GM12878 (cell line): Measurements from ENCODE around the gene TXNDC16. TPM values are rescaled to one million over a fixed set of nuclear protein-coding genes. Genes with fewer than 3 reads are reported as not detected.
A peak's percentile ranks its signal among the peaks of the same experiment; 100 is the strongest.

Source experiments
- CBX5 ChIP-seq: sonication (generic); IDR thresholded peaks from 2 replicates; pipeline ENCODE4 v1.6.1; 2016; ENCODE audit warnings: low read depth, moderate library complexity, mild to moderate bottlenecking, inconsistent platforms
- CREB1 ChIP-seq: IDR thresholded peaks from 2 replicates; pipeline ENCODE4 v1.6.1; 2012; ENCODE audit warnings: low read depth, mild to moderate bottlenecking, inconsistent platforms
- ETV6 ChIP-seq, 2 experiments: fragments of 450-650 bp in 1 of 2; IDR thresholded peaks in 1 of 2; conservative IDR thresholded peaks in 1 of 2; 2 replicates each; pipeline ENCODE4 v1.6.1; 2014; ENCODE audit warnings: antibody characterized with exemption in 1 of 2, borderline replicate concordance in 1 of 2, low read depth in 1 of 2, mild to moderate bottlenecking in 1 of 2, moderate library complexity in 1 of 2
- FOS ChIP-seq: IDR thresholded peaks from 3 replicates; pipeline ENCODE4 v1.6.1; 2011; ENCODE audit warnings: borderline replicate concordance; ENCODE audit not compliant: insufficient read length; ENCODE audit errors: extremely low read depth
- GATAD2B ChIP-seq: fragments of 450-650 bp; conservative IDR thresholded peaks from 2 replicates; pipeline ENCODE4 v1.6.1; 2017; ENCODE audit warnings: low read depth, mild to moderate bottlenecking, moderate library complexity
- NFIC ChIP-seq: IDR thresholded peaks from 2 replicates; pipeline ENCODE4 v1.6.1; 2012; ENCODE audit warnings: low read depth, mild to moderate bottlenecking, inconsistent platforms, low read length, moderate library complexity
- NFXL1 ChIP-seq: fragments of 450-650 bp; IDR thresholded peaks from 2 replicates; pipeline ENCODE4 v1.6.1; 2017; ENCODE audit warnings: antibody characterized with exemption, mild to moderate bottlenecking, borderline replicate concordance
- NR2C1 ChIP-seq: fragments of 450-650 bp; IDR thresholded peaks from 2 replicates; pipeline ENCODE4 v1.6.1; 2017; ENCODE audit warnings: antibody characterized with exemption, mild to moderate bottlenecking, moderate library complexity
- PML ChIP-seq: IDR thresholded peaks from 2 replicates; pipeline ENCODE4 v1.6.1; 2012; ENCODE audit warnings: low read length, inconsistent platforms
- RAD51 ChIP-seq: fragments of 450-650 bp; IDR thresholded peaks from 2 replicates; pipeline ENCODE4 v1.6.1; 2016; ENCODE audit warnings: moderate library complexity, mild to moderate bottlenecking, inconsistent platforms
- SMAD5 ChIP-seq: IDR thresholded peaks from 2 replicates; pipeline ENCODE4 v1.6.1; 2016; ENCODE audit warnings: antibody characterized with exemption, low read depth
- SP1 ChIP-seq: IDR thresholded peaks from one replicate; pipeline ENCODE4 v1.6.1; 2011; ENCODE audit warnings: low read depth, low read length
- SUZ12 ChIP-seq: fragments of 200-600 bp; sonication (generic); IDR thresholded peaks from one replicate; pipeline ENCODE4 v1.6.1; 2018; ENCODE audit warnings: antibody characterized with exemption, mild to moderate bottlenecking; ENCODE audit not compliant: unreplicated experiment
- TBL1XR1 ChIP-seq: IDR thresholded peaks from 2 replicates; pipeline ENCODE4 v1.6.1; 2012; ENCODE audit warnings: low read depth, low read length, improper control_type of control experiment
- YY1 ChIP-seq: IDR thresholded peaks from 2 replicates; pipeline ENCODE4 v1.6.1; 2011; ENCODE audit warnings: low read depth, mild to moderate bottlenecking, low read length
- ZNF217 ChIP-seq: fragments of 450-650 bp; IDR thresholded peaks from 2 replicates; pipeline ENCODE4 v1.6.1; 2017; ENCODE audit warnings: antibody characterized with exemption, mild to moderate bottlenecking
- polyA plus RNA-seq, 11 experiments: library from polyadenylated mRNA; depleted of rRNA in 4 of 11; unstranded in 6 of 11; stranded (reverse) in 5 of 11; fragments of >200 nt; fragmentation: Nextera tagmentation in 4 of 11; fragmentation: Illumina TruSeq in 1 of 11; extraction: Ambion mirVana in 4 of 11; extraction: Trizol in 1 of 11; gene quantifications; 1 replicate in 1 of 11; 2 replicates in 10 of 11; pipeline versions ENCODE4 v1.2.1 to v1.2.3, GENCODE V29; 2011 to 2016; ENCODE audit warnings: inconsistent platforms in 2 of 11, missing spikeins in 2 of 11, low read depth in 1 of 11
- total RNA-seq, 4 experiments: library from RNA; depleted of rRNA in 3 of 4; stranded (reverse); fragments of >200 nt in 3 of 4; fragmentation: Illumina TruSeq in 1 of 4; extraction: Trizol in 1 of 4; gene quantifications; 2 replicates each; pipeline versions ENCODE4 v1.2.1 to v1.2.3, GENCODE V29; 2013 to 2021
- TF ChIP-seq, protein P1 (sequence below): fragments of 450-650 bp; formaldehyde crosslinking; IDR thresholded peaks from 2 replicates; pipeline ENCODE4 v1.5.0; 2022; ENCODE audit warnings: mild to moderate bottlenecking, missing genetic modification characterization
- TF ChIP-seq, protein P2 (sequence below): IDR thresholded peaks from 2 replicates; pipeline ENCODE4 v1.6.1; 2011; ENCODE audit warnings: mild to moderate bottlenecking, low read depth, low read length, moderate library complexity; ENCODE audit not compliant: insufficient replicate concordance
- TF ChIP-seq, protein P3 (sequence below): fragments of 450-650 bp; formaldehyde crosslinking; IDR thresholded peaks from 2 replicates; pipeline ENCODE4 v1.4.0; 2020; ENCODE audit warnings: mild to moderate bottlenecking, moderate library complexity
- TF ChIP-seq, protein P4 (sequence below): IDR thresholded peaks from 2 replicates; pipeline ENCODE4 v1.6.1; 2012; ENCODE audit warnings: low read length, inconsistent platforms

Gene TXNDC16
- total and polyA plus RNA-seq, 10 of the 15 experiments (the other 5 are each of a cell fraction or from before 2014, with no cell fraction given): 1.2 to 7.9 (median 5.5) TPM

DNA sequence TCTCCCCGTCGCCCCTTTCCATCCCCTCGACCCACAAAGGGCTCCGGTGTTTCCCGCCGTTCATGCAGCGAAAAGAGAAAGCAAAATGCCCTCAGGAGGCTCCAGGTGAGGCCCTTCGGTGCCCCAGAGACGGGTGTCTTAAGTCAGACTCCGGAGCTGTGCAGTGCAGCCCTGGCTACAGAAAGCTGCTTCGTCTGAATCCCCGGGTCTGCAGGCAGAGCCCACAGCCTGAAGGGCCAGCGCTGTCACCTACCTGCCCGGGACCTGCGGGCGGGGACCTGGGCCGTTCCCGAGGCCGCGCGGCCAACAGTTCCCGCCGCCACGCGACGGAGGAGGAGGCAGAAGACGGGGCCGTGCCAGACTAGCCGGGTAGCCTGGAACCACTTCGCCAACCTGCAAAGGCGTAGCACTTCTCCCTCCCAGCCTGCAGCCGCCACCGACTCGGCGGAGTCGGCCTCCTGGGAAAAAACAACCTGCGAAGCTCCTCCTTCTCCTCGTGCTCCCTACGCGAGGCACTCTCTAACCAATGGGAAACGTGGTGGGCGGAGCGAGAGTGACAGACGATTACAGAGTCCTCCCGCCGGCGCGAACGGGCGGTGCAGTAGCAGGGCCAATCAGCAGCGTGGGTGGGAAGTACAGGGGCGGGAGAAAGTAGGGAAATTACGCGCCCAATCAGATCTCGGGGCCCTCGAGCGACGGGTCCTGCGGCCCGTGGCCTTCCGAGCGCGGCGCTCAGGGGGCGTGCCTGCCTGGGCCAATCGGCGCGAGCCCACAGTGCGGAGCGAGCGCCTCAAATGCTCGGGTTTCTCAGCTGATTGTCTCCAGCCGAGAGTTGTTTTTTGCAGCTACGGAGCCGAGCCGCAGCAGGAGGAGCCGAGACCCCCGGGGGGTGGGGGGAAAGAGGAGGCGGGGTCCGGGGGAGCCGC lies at the start of gene TXNDC16, which contains the start of gene GPR137C (continued):
- TF ChIP-seq, protein P1, sequence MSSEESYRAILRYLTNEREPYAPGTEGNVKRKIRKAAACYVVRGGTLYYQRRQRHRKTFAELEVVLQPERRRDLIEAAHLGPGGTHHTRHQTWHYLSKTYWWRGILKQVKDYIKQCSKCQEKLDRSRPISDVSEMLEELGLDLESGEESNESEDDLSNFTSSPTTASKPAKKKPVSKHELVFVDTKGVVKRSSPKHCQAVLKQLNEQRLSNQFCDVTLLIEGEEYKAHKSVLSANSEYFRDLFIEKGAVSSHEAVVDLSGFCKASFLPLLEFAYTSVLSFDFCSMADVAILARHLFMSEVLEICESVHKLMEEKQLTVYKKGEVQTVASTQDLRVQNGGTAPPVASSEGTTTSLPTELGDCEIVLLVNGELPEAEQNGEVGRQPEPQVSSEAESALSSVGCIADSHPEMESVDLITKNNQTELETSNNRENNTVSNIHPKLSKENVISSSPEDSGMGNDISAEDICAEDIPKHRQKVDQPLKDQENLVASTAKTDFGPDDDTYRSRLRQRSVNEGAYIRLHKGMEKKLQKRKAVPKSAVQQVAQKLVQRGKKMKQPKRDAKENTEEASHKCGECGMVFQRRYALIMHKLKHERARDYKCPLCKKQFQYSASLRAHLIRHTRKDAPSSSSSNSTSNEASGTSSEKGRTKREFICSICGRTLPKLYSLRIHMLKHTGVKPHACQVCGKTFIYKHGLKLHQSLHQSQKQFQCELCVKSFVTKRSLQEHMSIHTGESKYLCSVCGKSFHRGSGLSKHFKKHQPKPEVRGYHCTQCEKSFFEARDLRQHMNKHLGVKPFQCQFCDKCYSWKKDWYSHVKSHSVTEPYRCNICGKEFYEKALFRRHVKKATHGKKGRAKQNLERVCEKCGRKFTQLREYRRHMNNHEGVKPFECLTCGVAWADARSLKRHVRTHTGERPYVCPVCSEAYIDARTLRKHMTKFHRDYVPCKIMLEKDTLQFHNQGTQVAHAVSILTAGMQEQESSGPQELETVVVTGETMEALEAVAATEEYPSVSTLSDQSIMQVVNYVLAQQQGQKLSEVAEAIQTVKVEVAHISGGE (CRISPR knock-in tag): no peak
- TF ChIP-seq, protein P2, sequence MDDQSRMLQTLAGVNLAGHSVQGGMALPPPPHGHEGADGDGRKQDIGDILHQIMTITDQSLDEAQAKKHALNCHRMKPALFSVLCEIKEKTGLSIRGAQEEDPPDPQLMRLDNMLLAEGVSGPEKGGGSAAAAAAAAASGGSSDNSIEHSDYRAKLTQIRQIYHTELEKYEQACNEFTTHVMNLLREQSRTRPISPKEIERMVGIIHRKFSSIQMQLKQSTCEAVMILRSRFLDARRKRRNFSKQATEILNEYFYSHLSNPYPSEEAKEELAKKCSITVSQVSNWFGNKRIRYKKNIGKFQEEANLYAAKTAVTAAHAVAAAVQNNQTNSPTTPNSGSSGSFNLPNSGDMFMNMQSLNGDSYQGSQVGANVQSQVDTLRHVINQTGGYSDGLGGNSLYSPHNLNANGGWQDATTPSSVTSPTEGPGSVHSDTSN: peak; percentile 97
- TF ChIP-seq CREB1 (peak; percentile 92), YY1 (no peak), GATAD2B (no peak; the same call in 1 of the 2 replicates), SMAD5 (no peak), NFXL1 (no peak), ETV6 (conservative IDR thresholded peaks at IDR 0.05 in 1 of 2, IDR thresholded peaks at IDR 0.05 in 1 of 2; ENCODE audit: borderline replicate concordance in 1 of 2, low read depth in 1 of 2) (no peak), ZNF217 (no peak), NFIC (no peak), FOS (peak; percentile 81), SP1 (peak; percentile 99), SUZ12 (no peak), RAD51 (peak; percentile 50; the same call in 1 of the 2 replicates), NR2C1 (no peak), TBL1XR1 (no peak), CBX5 (0 out of 2 replicates have a peak, but pooled peaks have one; percentile 39), PML (no peak)
- TF ChIP-seq, protein P3, sequence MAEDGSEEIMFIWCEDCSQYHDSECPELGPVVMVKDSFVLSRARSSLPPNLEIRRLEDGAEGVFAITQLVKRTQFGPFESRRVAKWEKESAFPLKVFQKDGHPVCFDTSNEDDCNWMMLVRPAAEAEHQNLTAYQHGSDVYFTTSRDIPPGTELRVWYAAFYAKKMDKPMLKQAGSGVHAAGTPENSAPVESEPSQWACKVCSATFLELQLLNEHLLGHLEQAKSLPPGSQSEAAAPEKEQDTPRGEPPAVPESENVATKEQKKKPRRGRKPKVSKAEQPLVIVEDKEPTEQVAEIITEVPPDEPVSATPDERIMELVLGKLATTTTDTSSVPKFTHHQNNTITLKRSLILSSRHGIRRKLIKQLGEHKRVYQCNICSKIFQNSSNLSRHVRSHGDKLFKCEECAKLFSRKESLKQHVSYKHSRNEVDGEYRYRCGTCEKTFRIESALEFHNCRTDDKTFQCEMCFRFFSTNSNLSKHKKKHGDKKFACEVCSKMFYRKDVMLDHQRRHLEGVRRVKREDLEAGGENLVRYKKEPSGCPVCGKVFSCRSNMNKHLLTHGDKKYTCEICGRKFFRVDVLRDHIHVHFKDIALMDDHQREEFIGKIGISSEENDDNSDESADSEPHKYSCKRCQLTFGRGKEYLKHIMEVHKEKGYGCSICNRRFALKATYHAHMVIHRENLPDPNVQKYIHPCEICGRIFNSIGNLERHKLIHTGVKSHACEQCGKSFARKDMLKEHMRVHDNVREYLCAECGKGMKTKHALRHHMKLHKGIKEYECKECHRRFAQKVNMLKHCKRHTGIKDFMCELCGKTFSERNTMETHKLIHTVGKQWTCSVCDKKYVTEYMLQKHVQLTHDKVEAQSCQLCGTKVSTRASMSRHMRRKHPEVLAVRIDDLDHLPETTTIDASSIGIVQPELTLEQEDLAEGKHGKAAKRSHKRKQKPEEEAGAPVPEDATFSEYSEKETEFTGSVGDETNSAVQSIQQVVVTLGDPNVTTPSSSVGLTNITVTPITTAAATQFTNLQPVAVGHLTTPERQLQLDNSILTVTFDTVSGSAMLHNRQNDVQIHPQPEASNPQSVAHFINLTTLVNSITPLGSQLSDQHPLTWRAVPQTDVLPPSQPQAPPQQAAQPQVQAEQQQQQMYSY (CRISPR knock-in tag): no peak
- TF ChIP-seq, protein P4, sequence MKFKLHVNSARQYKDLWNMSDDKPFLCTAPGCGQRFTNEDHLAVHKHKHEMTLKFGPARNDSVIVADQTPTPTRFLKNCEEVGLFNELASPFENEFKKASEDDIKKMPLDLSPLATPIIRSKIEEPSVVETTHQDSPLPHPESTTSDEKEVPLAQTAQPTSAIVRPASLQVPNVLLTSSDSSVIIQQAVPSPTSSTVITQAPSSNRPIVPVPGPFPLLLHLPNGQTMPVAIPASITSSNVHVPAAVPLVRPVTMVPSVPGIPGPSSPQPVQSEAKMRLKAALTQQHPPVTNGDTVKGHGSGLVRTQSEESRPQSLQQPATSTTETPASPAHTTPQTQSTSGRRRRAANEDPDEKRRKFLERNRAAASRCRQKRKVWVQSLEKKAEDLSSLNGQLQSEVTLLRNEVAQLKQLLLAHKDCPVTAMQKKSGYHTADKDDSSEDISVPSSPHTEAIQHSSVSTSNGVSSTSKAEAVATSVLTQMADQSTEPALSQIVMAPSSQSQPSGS: no peak
